Endodermal cell (in vitro differentiated cells): ENCODE results near the gene ZC3H11A. TPM values are rescaled to one million over a fixed set of nuclear protein-coding genes. Genes with fewer than 3 reads are reported as not detected.

Source experiments
- DNase-seq: peaks from one replicate; pipeline ENCODE4 v3.0.0-alpha.2; 2017
- H3K27ac ChIP-seq: 2 replicates; pipeline ENCODE4 v1.5.1; 2013; ENCODE audit warnings: mild to moderate bottlenecking, low read depth, low read length, moderate library complexity
- H3K27me3 ChIP-seq: 2 replicates; pipeline ENCODE4 v1.6.1; 2013; ENCODE audit warnings: mild to moderate bottlenecking, low read length, moderate library complexity; ENCODE audit not compliant: insufficient read depth, control insufficient read depth, poor library complexity, severe bottlenecking
- H3K36me3 ChIP-seq: 2 replicates; pipeline ENCODE4 v1.7.0; 2013; ENCODE audit warnings: mild to moderate bottlenecking, low read length, moderate library complexity; ENCODE audit not compliant: control insufficient read depth, insufficient read depth
- H3K4me1 ChIP-seq: one replicate; pipeline ENCODE4 v1.7.0; 2013; ENCODE audit warnings: low read length; ENCODE audit not compliant: control insufficient read depth, insufficient read depth
- H3K4me3 ChIP-seq: 2 replicates; pipeline ENCODE4 v1.5.1; 2013; ENCODE audit warnings: mild to moderate bottlenecking, low read length, moderate library complexity
- H3K9ac ChIP-seq: 2 replicates; pipeline ENCODE4 v1.6.1; 2013; ENCODE audit warnings: mild to moderate bottlenecking, low read length, moderate library complexity; ENCODE audit not compliant: poor library complexity, severe bottlenecking; ENCODE audit errors: extremely low read depth
- H3K9me3 ChIP-seq: 2 replicates; pipeline ENCODE4 v1.6.1; 2013; ENCODE audit warnings: mild to moderate bottlenecking, low read length, moderate library complexity; ENCODE audit not compliant: control insufficient read depth
- H3K27ac Mint-ChIP-seq: 2 replicates; pipeline ENCODE4 v1.8.0; 2020; ENCODE audit warnings: mixed read lengths
- H3K27me3 Mint-ChIP-seq: 2 replicates; pipeline ENCODE4 v1.8.0; 2021; ENCODE audit warnings: mild to moderate bottlenecking, mixed read lengths; ENCODE audit not compliant: insufficient read depth
- H3K36me3 Mint-ChIP-seq: 2 replicates; pipeline ENCODE4 v1.8.0; 2020; ENCODE audit warnings: low read depth, mixed read lengths
- H3K4me1 Mint-ChIP-seq: 2 replicates; pipeline ENCODE4 v1.8.0; 2020; ENCODE audit warnings: mixed read lengths
- H3K4me3 Mint-ChIP-seq: 2 replicates; pipeline ENCODE4 v1.8.0; 2020; ENCODE audit warnings: mild to moderate bottlenecking, moderate library complexity, mixed read lengths
- H3K9me3 Mint-ChIP-seq: 2 replicates; pipeline ENCODE4 v1.8.0; 2020; ENCODE audit warnings: mild to moderate bottlenecking, mixed read lengths
- WGBS, 2 experiments: methylation state at CpG; one replicate each; pipeline versions ENCODE4 v1.1.5 to v1.1.7; 2013; ENCODE audit warnings: missing lambda C conversion rate in 2 of 2, mixed read lengths in 1 of 2; ENCODE audit not compliant: insufficient coverage in 1 of 2, insufficient read length in 1 of 2; 5-methylcytosine and 5-hydroxymethylcytosine counted together
- total RNA-seq, 2 donors: library from RNA; stranded (reverse); fragmentation: NEBNext Ultra II Directional in 1 of 2; extraction: Animal tissue kit (Norgen Biotek cat#: 25700) in 1 of 2; gene quantifications; 2 replicates in 1 of 2; 3 replicates in 1 of 2; pipeline ENCODE4 v1.2.1, GENCODE V29; 2021
- TF ChIP-seq, protein P1 (sequence below): fragments of 200-600 bp; sonication (generic); conservative IDR thresholded peaks from 2 replicates; pipeline ENCODE4 v1.5.0; 2021; ENCODE audit warnings: antibody characterized with exemption, mild to moderate bottlenecking

ZC3H11A gene
- total RNA-seq, 2 donors from 2014 or later: 83.9 to 119 TPM

- Mint-ChIP-seq H3K9me3 (peaks cover 25% of the 10 kb centered on the region), H3K27ac (no peak overlapping the region), H3K36me3 (peaks cover 86% of the 10 kb centered on the region), H3K27me3 (no peaks in the 10 kb centered on the region), H3K4me1 (no peaks in the 10 kb centered on the region), H3K4me3 (no peak overlapping the region)
- Histone ChIP-seq H3K9me3 (peaks cover 29% of the 10 kb centered on the region), H3K9ac (no peak overlapping the region), H3K27me3 (no peaks in the 10 kb centered on the region), H3K27ac (no peak overlapping the region), H3K4me1 (no peaks in the 10 kb centered on the region), H3K36me3 (peaks cover 78% of the 10 kb centered on the region), H3K4me3 (no peak overlapping the region)
- TF ChIP-seq, protein P1, sequence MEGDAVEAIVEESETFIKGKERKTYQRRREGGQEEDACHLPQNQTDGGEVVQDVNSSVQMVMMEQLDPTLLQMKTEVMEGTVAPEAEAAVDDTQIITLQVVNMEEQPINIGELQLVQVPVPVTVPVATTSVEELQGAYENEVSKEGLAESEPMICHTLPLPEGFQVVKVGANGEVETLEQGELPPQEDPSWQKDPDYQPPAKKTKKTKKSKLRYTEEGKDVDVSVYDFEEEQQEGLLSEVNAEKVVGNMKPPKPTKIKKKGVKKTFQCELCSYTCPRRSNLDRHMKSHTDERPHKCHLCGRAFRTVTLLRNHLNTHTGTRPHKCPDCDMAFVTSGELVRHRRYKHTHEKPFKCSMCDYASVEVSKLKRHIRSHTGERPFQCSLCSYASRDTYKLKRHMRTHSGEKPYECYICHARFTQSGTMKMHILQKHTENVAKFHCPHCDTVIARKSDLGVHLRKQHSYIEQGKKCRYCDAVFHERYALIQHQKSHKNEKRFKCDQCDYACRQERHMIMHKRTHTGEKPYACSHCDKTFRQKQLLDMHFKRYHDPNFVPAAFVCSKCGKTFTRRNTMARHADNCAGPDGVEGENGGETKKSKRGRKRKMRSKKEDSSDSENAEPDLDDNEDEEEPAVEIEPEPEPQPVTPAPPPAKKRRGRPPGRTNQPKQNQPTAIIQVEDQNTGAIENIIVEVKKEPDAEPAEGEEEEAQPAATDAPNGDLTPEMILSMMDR: no peak
- 100% methylated on average over 1 of the region's 1 CpG for WGBS, 2 experiments
- no peak for DNase-seq
Observed at GRCh38 chr1:203843435-203843834, 48.0 kb downstream of the ZC3H11A start.

Other genes starting within 250 kb of the ZC3H11A start
- gene ATP2B4, start 168.8 kb upstream of the ZC3H11A start, total RNA-seq: 10 to 100 TPM; 34.9 to 60.0 TPM
- gene LAX1, start 30.4 kb upstream of the ZC3H11A start, total RNA-seq: under 1 TPM in 1 of 2 donors, not detected in 1; 0.15 TPM
- 10 to 100 TPM; 27.8 to 50.4 TPM for gene ZBED6, start within 50 bp of the ZC3H11A start, total RNA-seq
- 100 to 1,000 TPM; 273 to 498 TPM for gene SNRPE, start 66.0 kb downstream of the ZC3H11A start, total RNA-seq